ENCODE data around the gene RASGRF1. TPM values are rescaled to one million over a fixed set of nuclear protein-coding genes. Genes with fewer than 3 reads are reported as not detected.

RASGRF1 gene
- total and polyA plus RNA-seq, 2 donors (not counting 1 experiment from before 2014, with no cell fraction given), result 0.09 TPM; not detected in 1

DNA sequence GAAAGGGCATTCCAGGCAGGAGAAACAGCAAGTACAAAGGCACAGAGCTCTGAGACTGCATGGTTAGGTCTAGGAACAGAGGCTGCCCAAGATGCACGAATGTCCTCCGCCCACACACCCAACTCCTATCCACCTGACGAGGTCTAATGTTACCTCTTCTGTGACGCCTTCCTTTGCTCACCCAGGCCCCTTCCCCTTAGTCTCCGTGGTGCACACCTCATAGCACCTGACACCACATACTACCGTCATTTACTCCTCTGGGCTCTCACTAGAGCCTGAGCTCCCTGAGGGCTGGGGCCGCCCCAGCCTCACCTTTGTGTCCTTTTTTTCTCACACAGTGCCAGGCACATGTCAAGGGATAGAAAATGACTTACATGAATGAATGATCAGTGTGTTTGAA, 31.0 kb upstream of the RASGRF1 start:
- H3K9me3 ChIP-seq (ENCODE audit: control insufficient read depth, insufficient read depth, low read depth, low read length), result no peaks in the 10 kb centered on the region
- H3K4me3 ChIP-seq (replicated peaks in 1 of 4; ENCODE audit: control extremely low read depth in 1 of 4, insufficient read depth in 1 of 4, low read depth in 3 of 4, low read length in 4 of 4), result no peak overlapping the region
- no peaks in the 10 kb centered on the region for H3K36me3 ChIP-seq (ENCODE audit: control insufficient read depth, insufficient read depth, low read length)
- H3K27me3 ChIP-seq (ENCODE audit: control insufficient read depth, insufficient read depth, low read length), result no peaks in the 10 kb centered on the region
- DNase-seq (ENCODE audit: low read depth in 2 of 2), result no peak
- no peaks in the 10 kb centered on the region for H3K79me2 ChIP-seq (ENCODE audit: control insufficient read depth, insufficient read depth, low read length)
- no peaks in the 10 kb centered on the region for H4K20me1 ChIP-seq (ENCODE audit: control insufficient read depth, extremely low read depth, insufficient read depth, low read length)
- H3K9ac ChIP-seq (ENCODE audit: insufficient read depth, low read length), result no peak overlapping the region
- no peak overlapping the region for H2AFZ ChIP-seq (ENCODE audit: low read length)
- no peaks in the 10 kb centered on the region for H3K4me1 ChIP-seq (ENCODE audit: control insufficient read depth, extremely low read depth, insufficient read depth, low read length)
- no peak overlapping the region for H3K4me2 ChIP-seq (ENCODE audit: extremely low read depth, insufficient read depth, low read length)
- H3K27ac ChIP-seq (ENCODE audit: insufficient read depth, low read length), result no peak overlapping the region
- no peak for TF ChIP-seq EZH2 (IDR thresholded peaks at IDR 0.05; ENCODE audit: low read length, missing control alignments)
- TF ChIP-seq, protein P1, sequence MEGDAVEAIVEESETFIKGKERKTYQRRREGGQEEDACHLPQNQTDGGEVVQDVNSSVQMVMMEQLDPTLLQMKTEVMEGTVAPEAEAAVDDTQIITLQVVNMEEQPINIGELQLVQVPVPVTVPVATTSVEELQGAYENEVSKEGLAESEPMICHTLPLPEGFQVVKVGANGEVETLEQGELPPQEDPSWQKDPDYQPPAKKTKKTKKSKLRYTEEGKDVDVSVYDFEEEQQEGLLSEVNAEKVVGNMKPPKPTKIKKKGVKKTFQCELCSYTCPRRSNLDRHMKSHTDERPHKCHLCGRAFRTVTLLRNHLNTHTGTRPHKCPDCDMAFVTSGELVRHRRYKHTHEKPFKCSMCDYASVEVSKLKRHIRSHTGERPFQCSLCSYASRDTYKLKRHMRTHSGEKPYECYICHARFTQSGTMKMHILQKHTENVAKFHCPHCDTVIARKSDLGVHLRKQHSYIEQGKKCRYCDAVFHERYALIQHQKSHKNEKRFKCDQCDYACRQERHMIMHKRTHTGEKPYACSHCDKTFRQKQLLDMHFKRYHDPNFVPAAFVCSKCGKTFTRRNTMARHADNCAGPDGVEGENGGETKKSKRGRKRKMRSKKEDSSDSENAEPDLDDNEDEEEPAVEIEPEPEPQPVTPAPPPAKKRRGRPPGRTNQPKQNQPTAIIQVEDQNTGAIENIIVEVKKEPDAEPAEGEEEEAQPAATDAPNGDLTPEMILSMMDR (conservative IDR thresholded peaks at IDR 0.05 in 1 of 2, IDR thresholded peaks at IDR 0.05 in 1 of 2; ENCODE audit: low read depth in 1 of 2, low read length in 2 of 2), result no peak

DNA sequence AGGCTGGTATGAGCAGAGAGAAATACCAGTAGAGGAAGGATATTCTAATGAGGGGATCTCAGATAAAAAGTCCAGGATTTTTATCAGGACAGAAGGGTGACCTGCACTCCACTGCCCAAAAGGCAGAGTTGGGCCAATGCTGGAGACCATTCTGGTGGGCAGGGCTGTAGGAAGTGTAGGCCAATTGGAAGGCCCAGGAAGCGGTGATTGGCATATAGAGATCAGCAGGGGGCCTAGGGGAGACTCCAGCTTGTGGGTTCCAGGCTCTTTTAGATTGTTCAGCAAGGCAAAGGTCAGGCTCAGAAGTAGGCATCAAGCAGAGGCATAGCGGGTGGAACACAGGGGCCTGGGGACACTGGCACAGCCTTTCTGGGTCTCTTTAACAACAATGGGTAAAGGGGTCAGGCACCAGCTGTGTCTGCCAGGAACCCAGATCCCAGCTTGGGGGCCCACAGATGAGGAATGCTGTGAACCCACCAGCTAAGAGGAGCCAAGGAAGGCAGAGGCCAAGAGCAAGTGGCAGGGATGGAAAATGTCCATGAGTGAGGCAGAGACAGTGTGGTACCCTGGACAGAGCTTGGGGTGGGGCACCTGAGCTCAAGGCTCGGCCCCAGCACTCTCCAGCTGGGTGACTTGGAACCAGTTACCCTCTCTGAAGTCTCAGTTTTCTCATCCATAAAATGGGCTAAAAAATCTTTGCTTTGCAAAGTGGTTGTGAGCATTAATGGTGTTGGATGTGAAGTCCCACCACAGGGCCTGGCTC, 27.0 kb upstream of the RASGRF1 start:
- no peak overlapping the region for H2AFZ ChIP-seq (ENCODE audit: low read length)
- H3K27ac ChIP-seq (ENCODE audit: insufficient read depth, low read length), result no peak overlapping the region
- H3K36me3 ChIP-seq (ENCODE audit: control insufficient read depth, insufficient read depth, low read length), result no peaks in the 10 kb centered on the region
- no peak overlapping the region for H3K4me2 ChIP-seq (ENCODE audit: extremely low read depth, insufficient read depth, low read length)
- H3K27me3 ChIP-seq (ENCODE audit: control insufficient read depth, insufficient read depth, low read length), result no peaks in the 10 kb centered on the region
- H3K4me1 ChIP-seq (ENCODE audit: control insufficient read depth, extremely low read depth, insufficient read depth, low read length), result no peaks in the 10 kb centered on the region
- no peak for DNase-seq (ENCODE audit: low read depth in 2 of 2)
- no peak overlapping the region for H3K4me3 ChIP-seq (replicated peaks in 1 of 4; ENCODE audit: control extremely low read depth in 1 of 4, insufficient read depth in 1 of 4, low read depth in 3 of 4, low read length in 4 of 4)
- TF ChIP-seq EZH2 (IDR thresholded peaks at IDR 0.05; ENCODE audit: low read length, missing control alignments), result no peak
- TF ChIP-seq, protein P1 (conservative IDR thresholded peaks at IDR 0.05 in 1 of 2, IDR thresholded peaks at IDR 0.05 in 1 of 2; ENCODE audit: low read depth in 1 of 2, low read length in 2 of 2), result no peak
- H3K9ac ChIP-seq (ENCODE audit: insufficient read depth, low read length), result no peak overlapping the region
- no peaks in the 10 kb centered on the region for H3K9me3 ChIP-seq (ENCODE audit: control insufficient read depth, insufficient read depth, low read depth, low read length)
- H4K20me1 ChIP-seq (ENCODE audit: control insufficient read depth, extremely low read depth, insufficient read depth, low read length), result no peaks in the 10 kb centered on the region
- H3K79me2 ChIP-seq (ENCODE audit: control insufficient read depth, insufficient read depth, low read length), result no peaks in the 10 kb centered on the region

DNA sequence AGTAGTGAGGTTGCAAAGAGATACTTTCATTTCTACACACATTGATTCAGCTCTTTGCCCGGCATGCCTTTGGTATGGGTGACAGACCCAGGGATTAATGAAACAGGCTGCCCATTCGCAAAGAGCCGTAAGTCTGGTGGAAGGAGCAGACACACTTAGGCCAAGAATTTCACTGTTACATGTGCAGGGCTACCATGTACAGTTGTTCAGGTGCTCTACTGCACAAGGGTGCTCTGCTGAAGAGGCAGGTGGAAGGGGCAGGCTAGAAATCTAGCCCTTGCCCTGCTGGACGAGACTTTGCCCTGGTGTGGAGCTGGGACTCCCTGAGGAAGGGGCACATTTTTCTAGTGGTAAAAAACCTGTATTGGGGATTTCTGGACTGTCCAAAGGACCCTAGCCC, 26.2 kb upstream of the RASGRF1 start:
- no peak overlapping the region for H3K4me2 ChIP-seq (ENCODE audit: extremely low read depth, insufficient read depth, low read length)
- no peaks in the 10 kb centered on the region for H3K27me3 ChIP-seq (ENCODE audit: control insufficient read depth, insufficient read depth, low read length)
- no peak overlapping the region for H3K4me3 ChIP-seq (replicated peaks in 1 of 4; ENCODE audit: control extremely low read depth in 1 of 4, insufficient read depth in 1 of 4, low read depth in 3 of 4, low read length in 4 of 4)
- H3K36me3 ChIP-seq (ENCODE audit: control insufficient read depth, insufficient read depth, low read length), result no peaks in the 10 kb centered on the region
- DNase-seq (ENCODE audit: low read depth in 2 of 2), result no peak
- no peak overlapping the region for H3K9ac ChIP-seq (ENCODE audit: insufficient read depth, low read length)
- H2AFZ ChIP-seq (ENCODE audit: low read length), result no peak overlapping the region
- H3K27ac ChIP-seq (ENCODE audit: insufficient read depth, low read length), result no peak overlapping the region
- H3K79me2 ChIP-seq (ENCODE audit: control insufficient read depth, insufficient read depth, low read length), result no peaks in the 10 kb centered on the region
- TF ChIP-seq, protein P1 (conservative IDR thresholded peaks at IDR 0.05 in 1 of 2, IDR thresholded peaks at IDR 0.05 in 1 of 2; ENCODE audit: low read depth in 1 of 2, low read length in 2 of 2), result no peak
- TF ChIP-seq EZH2 (IDR thresholded peaks at IDR 0.05; ENCODE audit: low read length, missing control alignments), result no peak
- H3K9me3 ChIP-seq (ENCODE audit: control insufficient read depth, insufficient read depth, low read depth, low read length), result no peaks in the 10 kb centered on the region
- no peaks in the 10 kb centered on the region for H4K20me1 ChIP-seq (ENCODE audit: control insufficient read depth, extremely low read depth, insufficient read depth, low read length)
- no peaks in the 10 kb centered on the region for H3K4me1 ChIP-seq (ENCODE audit: control insufficient read depth, extremely low read depth, insufficient read depth, low read length)
